ENCODE measurements around the gene KCNN1.

- TF ChIP-seq, protein P1, sequence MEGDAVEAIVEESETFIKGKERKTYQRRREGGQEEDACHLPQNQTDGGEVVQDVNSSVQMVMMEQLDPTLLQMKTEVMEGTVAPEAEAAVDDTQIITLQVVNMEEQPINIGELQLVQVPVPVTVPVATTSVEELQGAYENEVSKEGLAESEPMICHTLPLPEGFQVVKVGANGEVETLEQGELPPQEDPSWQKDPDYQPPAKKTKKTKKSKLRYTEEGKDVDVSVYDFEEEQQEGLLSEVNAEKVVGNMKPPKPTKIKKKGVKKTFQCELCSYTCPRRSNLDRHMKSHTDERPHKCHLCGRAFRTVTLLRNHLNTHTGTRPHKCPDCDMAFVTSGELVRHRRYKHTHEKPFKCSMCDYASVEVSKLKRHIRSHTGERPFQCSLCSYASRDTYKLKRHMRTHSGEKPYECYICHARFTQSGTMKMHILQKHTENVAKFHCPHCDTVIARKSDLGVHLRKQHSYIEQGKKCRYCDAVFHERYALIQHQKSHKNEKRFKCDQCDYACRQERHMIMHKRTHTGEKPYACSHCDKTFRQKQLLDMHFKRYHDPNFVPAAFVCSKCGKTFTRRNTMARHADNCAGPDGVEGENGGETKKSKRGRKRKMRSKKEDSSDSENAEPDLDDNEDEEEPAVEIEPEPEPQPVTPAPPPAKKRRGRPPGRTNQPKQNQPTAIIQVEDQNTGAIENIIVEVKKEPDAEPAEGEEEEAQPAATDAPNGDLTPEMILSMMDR (IDR thresholded peaks at IDR 0.05; ENCODE audit: low read depth, low read length): no peak
- TF ChIP-seq POLR2A (IDR thresholded peaks at IDR 0.05; ENCODE audit: extremely low read depth, insufficient read length) (no peak), MYC (IDR thresholded peaks at IDR 0.05; ENCODE audit: low read depth, low read length) (no peak)
- TF ChIP-seq, protein P2, sequence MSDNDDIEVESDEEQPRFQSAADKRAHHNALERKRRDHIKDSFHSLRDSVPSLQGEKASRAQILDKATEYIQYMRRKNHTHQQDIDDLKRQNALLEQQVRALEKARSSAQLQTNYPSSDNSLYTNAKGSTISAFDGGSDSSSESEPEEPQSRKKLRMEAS (IDR thresholded peaks at IDR 0.05; ENCODE audit: low read depth, low read length): no peak
Observed at GRCh38 chr19:17966129-17966483, 801 bp upstream of the KCNN1 start.

Data from NB4 (cell line).